NCI-H2196 (cell line): ENCODE data around the gene DVL3.
"Not testable (repeated sequence)": the region's sequence is repeated elsewhere in the genome, so short reads cannot be mapped to it uniquely, and the experiment has no call there.

ENCODE experiments used
- DNase-seq: peaks from one replicate; lab custom pipeline; 2025; ENCODE audit not compliant: unreplicated experiment; lab: John Stamatoyannopoulos, UW

The DVL3 gene

GRCh38 chr3:184155644-184156521 is 706 bp downstream of the DVL3 start:
- DNase-seq, result no peak

GRCh38 chr3:184156522-184156955 is 1.4 kb downstream of the DVL3 start:
- no peak for DNase-seq

GRCh38 chr3:184157206-184157605 is 2.0 kb downstream of the DVL3 start:
- DNase-seq, result no peak

GRCh38 chr3:184158404-184158803 is 3.2 kb downstream of the DVL3 start:
- no peak for DNase-seq

GRCh38 chr3:184160456-184160855 is 5.3 kb downstream of the DVL3 start:
- no peak for DNase-seq

- not testable (repeated sequence) for DNase-seq
These were observed 7.4 kb downstream of the DVL3 start for GRCh38 chr3:184162571-184163070.

- DNase-seq, result no peak
These were observed 9.6 kb downstream of the DVL3 start for GRCh38 chr3:184164648-184165330.

GRCh38 chr3:184165543-184165942 is 10.4 kb downstream of the DVL3 start:
- DNase-seq, result no peak

- no peak for DNase-seq
These were observed 11.5 kb downstream of the DVL3 start for GRCh38 chr3:184166671-184167070.

GRCh38 chr3:184167786-184168185 is 12.6 kb downstream of the DVL3 start:
- no peak for DNase-seq

GRCh38 chr3:184168363-184169120 is 13.4 kb downstream of the DVL3 start:
- no peak for DNase-seq

GRCh38 chr3:184169896-184170875 is 15.0 kb downstream of the DVL3 start:
- DNase-seq, result no peak

GRCh38 chr3:184171562-184171961 is 16.4 kb downstream of the DVL3 start:
- no peak for DNase-seq

- no peak for DNase-seq
These were observed 17.6 kb downstream of the DVL3 start for GRCh38 chr3:184172681-184173373.

GRCh38 chr3:184173374-184173722 is 18.2 kb downstream of the DVL3 start:
- DNase-seq, result no peak

GRCh38 chr3:184174284-184174645 is 19.1 kb downstream of the DVL3 start:
- DNase-seq, result no peak

- peak; percentile 99 for DNase-seq
These were observed 19.7 kb downstream of the DVL3 start, which contains the start of gene AP2M1 for GRCh38 chr3:184174646-184175492. AP2M1 (plus strand) TSS chr3:184174855; CDS start chr3:184176994, 2,139 bp downstream.

GRCh38 chr3:184175506-184175905 is 20.3 kb downstream of the DVL3 start:
- no peak for DNase-seq

- DNase-seq, result no peak
These were observed 20.8 kb downstream of the DVL3 start for GRCh38 chr3:184175981-184176376.
